Hepatocyte (in vitro differentiated cells): ENCODE results near the gene HKDC1. TPM values are rescaled to one million over a fixed set of nuclear protein-coding genes. Genes with fewer than 3 reads are reported as not detected.

ENCODE experiments used
- DNase-seq: peaks from one replicate; pipeline ENCODE4 v3.0.0-alpha.2; 2016; ENCODE audit warnings: low spot score
- H2AFZ ChIP-seq: fragments of 200-600 bp; sonication (generic); 2 replicates; pipeline ENCODE4 v1.6.0; 2016; ENCODE audit warnings: antibody characterized with exemption, mild to moderate bottlenecking
- H3K27ac ChIP-seq: fragments of 200-600 bp; sonication (generic); 2 replicates; pipeline ENCODE4 v1.5.1; 2016; ENCODE audit warnings: mild to moderate bottlenecking
- H3K27me3 ChIP-seq: fragments of 200-600 bp; sonication (generic); 2 replicates; pipeline ENCODE4 v1.6.1; 2016
- H3K36me3 ChIP-seq: fragments of 200-600 bp; sonication (generic); replicated peaks from 2 replicates; pipeline ENCODE4 v1.5.1; 2016; ENCODE audit warnings: low read depth; ENCODE audit not compliant: insufficient read depth
- H3K4me1 ChIP-seq: fragments of 200-600 bp; sonication (generic); 2 replicates; pipeline ENCODE4 v1.5.1; 2016; ENCODE audit warnings: mild to moderate bottlenecking, moderate library complexity; ENCODE audit not compliant: insufficient read depth
- H3K4me2 ChIP-seq: fragments of 200-600 bp; sonication (generic); 2 replicates; pipeline ENCODE4 v1.6.0; 2016
- H3K4me3 ChIP-seq: fragments of 200-600 bp; sonication (generic); 2 replicates; pipeline ENCODE4 v1.5.1; 2016; ENCODE audit warnings: mild to moderate bottlenecking
- H3K79me2 ChIP-seq: fragments of 200-600 bp; sonication (generic); 2 replicates; pipeline ENCODE4 v1.6.0; 2017; ENCODE audit warnings: mild to moderate bottlenecking
- H3K9me2 ChIP-seq: fragments of 200-600 bp; sonication (generic); replicated peaks from 2 replicates; pipeline ENCODE4 v1.6.0; 2017; ENCODE audit warnings: mild to moderate bottlenecking; ENCODE audit not compliant: insufficient read depth
- H3K9me3 ChIP-seq: fragments of 200-600 bp; sonication (generic); 2 replicates; pipeline ENCODE4 v1.5.1; 2016; ENCODE audit warnings: low read depth, mild to moderate bottlenecking
- H4K20me1 ChIP-seq: fragments of 200-600 bp; sonication (generic); 2 replicates; pipeline ENCODE4 v1.6.0; 2016; ENCODE audit warnings: mild to moderate bottlenecking; ENCODE audit not compliant: insufficient read depth, poor library complexity, severe bottlenecking
- CTCF ChIP-seq: fragments of 200-600 bp; sonication (generic); IDR thresholded peaks from 2 replicates; pipeline ENCODE4 v1.5.1; 2016; ENCODE audit warnings: antibody characterized with exemption, mild to moderate bottlenecking; ENCODE audit not compliant: poor library complexity
- EZH2 ChIP-seq: fragments of 200-600 bp; sonication (generic); IDR thresholded peaks from 2 replicates; pipeline ENCODE4 v1.6.1; 2016; ENCODE audit warnings: antibody characterized with exemption, mild to moderate bottlenecking, borderline replicate concordance
- EZH2phosphoT487 ChIP-seq: fragments of 200-600 bp; sonication (generic); IDR thresholded peaks from one replicate; pipeline ENCODE4 v1.6.1; 2018; ENCODE audit warnings: antibody characterized with exemption, mild to moderate bottlenecking, low read depth, moderate library complexity; ENCODE audit not compliant: unreplicated experiment, severe bottlenecking
- WGBS: methylation state at CpG from one replicate; pipeline ENCODE4 v1.1.6; 2016; ENCODE audit warnings: low lambda C conversion rate; ENCODE audit errors: missing lambda C conversion rate; 5-methylcytosine and 5-hydroxymethylcytosine counted together
- polyA plus RNA-seq: library from polyadenylated mRNA; unstranded; fragments of >200 nt; fragmentation: Nextera tagmentation; extraction: Ambion mirVana; gene quantifications from 2 replicates; pipeline ENCODE4 v1.2.1, GENCODE V29; 2016
- total RNA-seq: library from RNA; depleted of rRNA; stranded (reverse); fragments of >200 nt; gene quantifications from 2 replicates; pipeline ENCODE4 v1.2.3, GENCODE V29; 2014

Gene HKDC1
- total and polyA plus RNA-seq, 2 experiments from 2014 or later, result 23.6 to 27.9 TPM

GRCh38 chr10:69230128-69230527 lies 10.0 kb downstream of the HKDC1 start:
- no peaks in the 10 kb centered on the region for H3K9me3 ChIP-seq
- no peaks in the 10 kb centered on the region for H3K27me3 ChIP-seq
- DNase-seq, result no peak
- H3K27ac ChIP-seq, result peak overlapping the region; percentile 93
- H2AFZ ChIP-seq, result no peak overlapping the region
- peaks cover 6% of the 10 kb centered on the region for H3K4me1 ChIP-seq
- no peaks in the 10 kb centered on the region for H3K36me3 ChIP-seq
- H3K9me2 ChIP-seq, result no peaks in the 10 kb centered on the region
- H3K4me3 ChIP-seq, result no peak overlapping the region
- H3K4me2 ChIP-seq, result no peak overlapping the region
- no peaks in the 10 kb centered on the region for H4K20me1 ChIP-seq
- 79% methylated on average over 5 of the region's 5 CpGs for WGBS
- no peaks in the 10 kb centered on the region for H3K79me2 ChIP-seq
- no peak for TF ChIP-seq CTCF
- TF ChIP-seq EZH2phosphoT487, result no peak
- no peak for TF ChIP-seq EZH2

GRCh38 chr10:69232252-69232651 lies 12.1 kb downstream of the HKDC1 start:
- Histone ChIP-seq H4K20me1 (no peaks in the 10 kb centered on the region), H3K79me2 (no peaks in the 10 kb centered on the region), H3K27ac (no peak overlapping the region), H2AFZ (no peak overlapping the region), H3K9me2 (no peaks in the 10 kb centered on the region), H3K4me2 (no peak overlapping the region), H3K36me3 (no peaks in the 10 kb centered on the region), H3K4me3 (no peak overlapping the region), H3K9me3 (no peaks in the 10 kb centered on the region), H3K4me1 (peaks cover 6% of the 10 kb centered on the region), H3K27me3 (no peaks in the 10 kb centered on the region)
- DNase-seq, result peak; percentile 62
- WGBS, result 64% methylated on average over 9 of the region's 9 CpGs
- no peak for TF ChIP-seq EZH2
- TF ChIP-seq EZH2phosphoT487, result no peak
- no peak for TF ChIP-seq CTCF

GRCh38 chr10:69232736-69233480 lies 12.8 kb downstream of the HKDC1 start:
- H3K27me3 ChIP-seq, result no peaks in the 10 kb centered on the region
- H3K27ac ChIP-seq, result no peak overlapping the region
- H3K4me3 ChIP-seq, result no peak overlapping the region
- no peaks in the 10 kb centered on the region for H4K20me1 ChIP-seq
- H3K4me2 ChIP-seq, result no peak overlapping the region
- H2AFZ ChIP-seq, result no peak overlapping the region
- H3K9me2 ChIP-seq, result no peaks in the 10 kb centered on the region
- DNase-seq, result no peak
- H3K79me2 ChIP-seq, result no peaks in the 10 kb centered on the region
- TF ChIP-seq EZH2phosphoT487, result no peak
- TF ChIP-seq EZH2, result no peak
- no peak for TF ChIP-seq CTCF
- WGBS, result 84% methylated on average over 22 of the region's 22 CpGs
- peaks cover 6% of the 10 kb centered on the region for H3K4me1 ChIP-seq
- H3K36me3 ChIP-seq, result no peaks in the 10 kb centered on the region
- no peaks in the 10 kb centered on the region for H3K9me3 ChIP-seq
